Activated CD8-positive, alpha-beta T cell treated with anti-CD3 and anti-CD28 coated beads, Interleukin-2, amount 10 ng/mL, durations not matched to agents 7 days and 5 days (primary cell): ENCODE measurements around the gene GPBP1. TPM values are rescaled to one million over a fixed set of nuclear protein-coding genes. Genes with fewer than 3 reads are reported as not detected.
"Not testable (repeated sequence)": the region's sequence is repeated elsewhere in the genome, so short reads cannot be mapped to it uniquely, and the experiment has no call there.

ENCODE experiments used
- ATAC-seq: fragments of 150-1000 bp; cut with Tn5 transposase; one replicate; pipeline ENCODE4 v1.10.0; 2021; ENCODE audit warnings: moderate library complexity
- CTCF ChIA-PET: fragments of 350-600 bp; sonication (Branson Sonifier 250); formaldehyde crosslinking; loops from one replicate; lab custom pipeline; 2021; ENCODE audit warnings: antibody characterized with exemption; lab: Charles Lee
- POLR2A ChIA-PET: fragments of 350-600 bp; sonication (Branson Sonifier 250); formaldehyde crosslinking; loops from one replicate; lab custom pipeline; 2021; ENCODE audit warnings: antibody characterized with exemption; lab: Charles Lee
- DNase-seq: peaks from one replicate; pipeline ENCODE4 v3.0.0-alpha.2; 2020
- H3K27ac Mint-ChIP-seq: one replicate; pipeline ENCODE4 v1.8.0; 2021; ENCODE audit warnings: mild to moderate bottlenecking, mixed read lengths
- H3K27me3 Mint-ChIP-seq: one replicate; pipeline ENCODE4 v1.8.0; 2021; ENCODE audit warnings: low read depth, mixed read lengths
- H3K36me3 Mint-ChIP-seq: one replicate; pipeline ENCODE4 v1.8.0; 2021; ENCODE audit warnings: low read depth, mixed read lengths
- H3K4me1 Mint-ChIP-seq: one replicate; pipeline ENCODE4 v1.8.0; 2021; ENCODE audit warnings: low read depth, mixed read lengths
- H3K4me3 Mint-ChIP-seq: one replicate; pipeline ENCODE4 v1.8.0; 2021; ENCODE audit warnings: mild to moderate bottlenecking, mixed read lengths
- H3K9me3 Mint-ChIP-seq: one replicate; pipeline ENCODE4 v1.8.0; 2022; ENCODE audit warnings: mixed read lengths; ENCODE audit not compliant: insufficient read depth
- total RNA-seq, 2 experiments: library from RNA; stranded (reverse); gene quantifications; one replicate each; pipeline ENCODE4 v1.2.3, GENCODE V29; 2021

GPBP1 gene
- 10 to 100 TPM; 76.4 to 84.6 TPM for total RNA-seq

DNA sequence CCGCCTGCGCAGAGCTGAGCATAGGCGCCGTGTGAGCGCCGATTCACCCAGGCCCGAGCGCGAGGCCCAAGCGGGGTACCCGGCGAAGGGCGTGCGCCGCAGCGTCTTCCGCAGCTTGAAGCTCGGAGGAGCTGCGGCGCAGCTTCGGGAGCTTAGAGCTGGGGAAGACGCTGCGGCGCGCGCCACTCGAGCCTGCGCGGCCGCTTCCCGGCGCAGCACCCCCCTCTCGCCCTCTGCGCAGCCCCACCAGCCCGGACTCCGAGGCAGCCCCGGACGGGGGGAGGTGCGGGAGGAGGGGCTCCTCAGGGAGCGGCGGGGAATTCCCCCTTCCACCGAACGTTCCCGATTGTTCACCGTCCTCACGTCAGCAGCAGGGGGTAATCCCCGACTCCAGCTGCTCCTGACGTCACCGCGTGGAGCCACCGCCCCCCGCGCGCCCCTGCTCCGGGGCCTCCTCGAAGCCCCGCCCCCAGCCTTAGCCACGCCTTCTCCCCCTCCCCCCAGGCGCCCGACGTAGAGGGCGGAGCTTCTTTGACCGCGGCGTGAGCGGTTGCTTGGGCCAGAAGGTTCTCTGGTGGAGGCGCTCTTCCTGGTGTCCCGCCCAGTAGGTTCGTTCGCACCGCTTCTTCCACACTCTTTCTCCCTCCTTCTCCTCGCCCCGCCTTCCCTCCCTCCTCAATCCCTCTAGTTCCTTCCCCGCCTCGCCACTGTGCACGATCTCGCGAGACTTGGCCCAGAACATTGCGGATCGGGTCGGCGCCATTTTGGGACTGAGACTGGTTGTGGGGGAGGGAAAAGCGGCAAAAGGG, at the start of gene GPBP1:
TSS of gene GPBP1 (plus strand) at position 741 of the 809 bp plus-strand sequence. CDS start 40,072 bp downstream, outside the sequence.
- ATAC-seq = peak; percentile 80
- DNase-seq = peak; percentile 99
- no peaks in the 10 kb centered on the region for H3K9me3 Mint-ChIP-seq
- H3K4me3 Mint-ChIP-seq = peak within 1 kb of the TSS; percentile 90
- H3K27ac Mint-ChIP-seq = peak within 1 kb of the TSS; percentile 97
- ChIA-PET CTCF (interaction anchor here (0.5 to 1.5 kb wide), 2 partner anchors 17 to 35 kb away, joined by 3 to 7 read pairs; no protein-coding TSS in a partner anchor), POLR2A (interaction anchor here (0.7 to 1.4 kb wide), 8 partner anchors 9 to 1393 kb away, joined by 3 to 9 read pairs (median 5); no protein-coding TSS in a partner anchor)
- no peaks in the 10 kb centered on the region for H3K27me3 Mint-ChIP-seq
- H3K36me3 Mint-ChIP-seq = peaks cover 35% of the 10 kb centered on the region
- H3K4me1 Mint-ChIP-seq = peaks cover 24% of the 10 kb centered on the region

DNA sequence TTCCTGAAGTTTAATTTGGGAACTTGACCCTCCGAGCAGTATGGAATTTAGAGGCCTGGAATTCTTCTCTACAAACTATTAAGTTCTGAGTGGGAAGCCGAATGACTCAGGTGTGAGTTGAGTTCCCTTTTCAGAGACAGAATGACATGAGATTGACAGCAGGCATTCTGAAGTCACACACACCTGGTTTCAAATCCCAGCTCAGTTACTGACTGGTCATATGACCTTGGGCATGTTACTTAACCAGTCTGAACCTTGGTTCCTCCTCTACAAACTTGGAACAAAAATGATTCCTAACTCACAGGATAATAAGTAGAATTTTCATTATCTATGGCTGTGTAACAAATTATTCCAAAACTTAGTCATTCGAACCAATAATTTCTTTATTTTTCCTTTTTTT, 45.5 kb upstream of the GPBP1 start:
- H3K4me3 Mint-ChIP-seq = no peak overlapping the region
- CTCF ChIA-PET = no interaction called here
- no peaks in the 10 kb centered on the region for H3K36me3 Mint-ChIP-seq
- POLR2A ChIA-PET = no interaction called here
- no peaks in the 10 kb centered on the region for H3K4me1 Mint-ChIP-seq
- no peak for DNase-seq
- no peaks in the 10 kb centered on the region for H3K9me3 Mint-ChIP-seq
- ATAC-seq = no peak
- no peak overlapping the region for H3K27ac Mint-ChIP-seq
- no peaks in the 10 kb centered on the region for H3K27me3 Mint-ChIP-seq

- no peaks in the 10 kb centered on the region for H3K4me1 Mint-ChIP-seq
- ChIA-PET POLR2A (no interaction called here), CTCF (interaction anchor here (2.1 kb wide), 1 partner anchor 233 kb away, joined by 5 read pairs; no protein-coding TSS in a partner anchor)
- H3K9me3 Mint-ChIP-seq = no peaks in the 10 kb centered on the region
- H3K27ac Mint-ChIP-seq = no peak overlapping the region
- peaks cover 10% of the 10 kb centered on the region for H3K27me3 Mint-ChIP-seq
- DNase-seq (no peak), ATAC-seq (no peak)
- H3K36me3 Mint-ChIP-seq = no peaks in the 10 kb centered on the region
- H3K4me3 Mint-ChIP-seq = no peak overlapping the region
Observed at GRCh38 chr5:57133574-57133973, 40.3 kb upstream of the GPBP1 start.

DNA sequence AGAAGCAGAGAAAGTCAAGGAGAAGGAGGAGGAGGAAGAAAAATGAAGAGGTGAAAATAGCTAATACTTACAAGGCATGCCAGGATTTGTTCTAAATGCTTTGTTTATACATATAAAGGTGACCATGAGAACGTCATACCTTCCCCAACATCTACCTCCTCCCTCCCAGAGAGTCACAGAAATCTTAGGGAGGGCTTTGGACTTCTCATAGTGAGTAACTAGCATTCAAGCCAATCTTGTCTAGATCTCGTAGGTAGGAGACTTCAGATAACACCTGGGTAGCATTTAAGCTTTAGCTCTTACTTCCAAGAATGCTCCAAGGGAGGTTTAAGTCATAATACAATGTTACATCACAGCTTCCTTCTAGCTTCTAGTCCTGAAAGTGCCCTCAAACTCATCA, 36.5 kb upstream of the GPBP1 start:
- ATAC-seq = no peak
- ChIA-PET CTCF (interaction anchor here (0.6 to 3.4 kb wide), 26 partner anchors 11 to 866 kb away, joined by 3 to 54 read pairs (median 6); partner anchors contain the start of gene GPBP1), POLR2A (interaction anchor here (0.5 to 1.2 kb wide), 3 partner anchors 8 to 241 kb away, joined by 3 to 5 read pairs (median 3); no protein-coding TSS in a partner anchor)
- H3K27me3 Mint-ChIP-seq = peaks cover 20% of the 10 kb centered on the region
- no peak for DNase-seq
- no peaks in the 10 kb centered on the region for H3K4me1 Mint-ChIP-seq
- no peak overlapping the region for H3K4me3 Mint-ChIP-seq
- H3K9me3 Mint-ChIP-seq = no peaks in the 10 kb centered on the region
- H3K27ac Mint-ChIP-seq = no peak overlapping the region
- H3K36me3 Mint-ChIP-seq = no peaks in the 10 kb centered on the region

GRCh38 chr5:57152316-57152715, 21.5 kb upstream of the GPBP1 start:
- Mint-ChIP-seq H3K9me3 (peaks cover 4% of the 10 kb centered on the region), H3K27ac (no peak overlapping the region), H3K4me3 (no peak overlapping the region), H3K36me3 (peaks cover 2% of the 10 kb centered on the region), H3K4me1 (peaks cover 4% of the 10 kb centered on the region), H3K27me3 (no peaks in the 10 kb centered on the region)
- DNase-seq (no peak), ATAC-seq (no peak)
- CTCF ChIA-PET = no interaction called here
- POLR2A ChIA-PET = no interaction called here

- ATAC-seq = no peak
- no peak for DNase-seq
- H3K9me3 Mint-ChIP-seq = peaks cover 15% of the 10 kb centered on the region
- no peaks in the 10 kb centered on the region for H3K27me3 Mint-ChIP-seq
- ChIA-PET CTCF (interaction anchor here (1.0 to 1.5 kb wide), 2 partner anchors 16 to 255 kb away, joined by 3 to 6 read pairs; no protein-coding TSS in a partner anchor), POLR2A (no interaction called here)
- no peak overlapping the region for H3K27ac Mint-ChIP-seq
- no peaks in the 10 kb centered on the region for H3K4me1 Mint-ChIP-seq
- no peak overlapping the region for H3K4me3 Mint-ChIP-seq
- peaks cover 2% of the 10 kb centered on the region for H3K36me3 Mint-ChIP-seq
Observed at GRCh38 chr5:57155033-57155432, 18.8 kb upstream of the GPBP1 start.

DNA sequence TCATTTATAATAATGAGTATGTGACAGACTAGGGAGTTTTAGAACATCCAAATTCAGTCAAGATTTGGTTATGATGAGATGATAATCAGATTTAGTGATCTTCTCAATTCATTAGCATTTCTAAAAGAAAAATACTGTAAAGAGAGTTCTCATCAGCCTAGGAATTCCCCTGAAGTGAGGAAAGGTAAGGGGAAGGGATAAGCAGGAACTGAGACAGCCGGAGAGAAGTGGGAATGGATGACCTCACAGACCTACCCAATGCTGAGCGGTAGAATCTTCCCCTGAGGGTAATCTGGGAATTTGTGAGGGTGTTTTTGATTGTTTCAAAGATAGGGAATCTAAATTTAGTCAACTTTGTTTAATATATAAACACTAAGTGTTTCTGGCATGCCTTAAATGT, 16.7 kb upstream of the GPBP1 start:
- Mint-ChIP-seq H3K9me3 (peaks cover 15% of the 10 kb centered on the region), H3K36me3 (peaks cover 2% of the 10 kb centered on the region), H3K4me3 (no peak overlapping the region), H3K4me1 (no peaks in the 10 kb centered on the region), H3K27ac (no peak overlapping the region), H3K27me3 (no peaks in the 10 kb centered on the region)
- DNase-seq (no peak), ATAC-seq (no peak)
- ChIA-PET CTCF (no interaction called here), POLR2A (no interaction called here)

DNA sequence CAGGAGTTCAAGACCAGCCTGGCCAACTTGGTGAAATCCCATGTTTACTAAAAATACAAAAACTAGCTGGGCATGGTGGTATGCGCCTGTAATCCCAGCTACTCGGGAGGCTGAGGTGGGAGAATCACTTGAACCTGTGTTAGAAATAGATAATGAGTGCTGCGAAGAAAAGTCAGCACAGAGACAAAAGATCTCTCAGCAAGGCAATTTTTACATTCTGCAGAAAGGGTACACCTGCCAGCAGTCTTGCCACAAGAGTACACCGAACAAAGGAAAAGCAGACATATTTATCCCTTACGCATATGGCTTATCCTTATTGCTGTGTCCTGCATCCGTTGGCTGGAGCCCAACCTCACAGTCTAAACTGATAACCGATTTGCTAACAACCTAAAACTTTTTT, 16.2 kb upstream of the GPBP1 start:
- Mint-ChIP-seq H3K9me3 (peaks cover 15% of the 10 kb centered on the region), H3K27ac (no peak overlapping the region), H3K4me3 (no peak overlapping the region), H3K27me3 (no peaks in the 10 kb centered on the region), H3K4me1 (no peaks in the 10 kb centered on the region), H3K36me3 (peaks cover 2% of the 10 kb centered on the region)
- ATAC-seq = no peak
- no peak for DNase-seq
- ChIA-PET CTCF (interaction anchor here (2.8 kb wide), 1 partner anchor 20 kb away, joined by 10 read pairs; no protein-coding TSS in a partner anchor), POLR2A (no interaction called here)

GRCh38 chr5:57163553-57164006, 10.3 kb upstream of the GPBP1 start:
- ATAC-seq = no peak
- CTCF ChIA-PET = interaction anchor here (1.0 to 2.8 kb wide), 3 partner anchors 22 to 50 kb away, joined by 3 to 16 read pairs (median 3); no protein-coding TSS in a partner anchor
- H3K4me1 Mint-ChIP-seq = peaks cover 11% of the 10 kb centered on the region
- no peaks in the 10 kb centered on the region for H3K36me3 Mint-ChIP-seq
- no peak overlapping the region for H3K27ac Mint-ChIP-seq
- peaks cover under 1% of the 10 kb centered on the region for H3K9me3 Mint-ChIP-seq
- no peak overlapping the region for H3K4me3 Mint-ChIP-seq
- no peak for DNase-seq
- POLR2A ChIA-PET = interaction anchor here (0.5 kb wide), 1 partner anchor 24 kb away, joined by 3 read pairs; no protein-coding TSS in a partner anchor
- no peaks in the 10 kb centered on the region for H3K27me3 Mint-ChIP-seq

DNA sequence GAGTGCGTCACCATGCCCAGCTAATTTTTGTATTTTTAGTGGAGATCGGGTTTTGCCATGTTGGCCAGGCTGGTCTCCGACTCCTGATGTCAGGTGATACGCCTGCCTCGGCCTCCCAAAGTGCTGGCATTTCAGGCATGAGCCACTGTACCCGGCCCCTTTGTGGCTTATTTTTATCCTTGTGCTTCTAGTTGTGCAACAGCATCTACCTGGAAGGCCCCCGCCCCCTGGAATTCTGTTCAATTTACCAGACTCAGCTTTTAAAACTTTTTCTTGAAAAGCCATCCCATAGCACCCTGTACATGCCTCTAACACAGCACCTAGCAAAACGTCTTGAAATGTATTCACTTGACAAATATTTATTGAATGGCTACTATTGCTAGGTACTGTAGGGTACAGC, 9.7 kb upstream of the GPBP1 start:
- Mint-ChIP-seq H3K4me3 (no peak overlapping the region), H3K36me3 (no peaks in the 10 kb centered on the region), H3K27ac (no peak overlapping the region), H3K9me3 (no peaks in the 10 kb centered on the region), H3K27me3 (no peaks in the 10 kb centered on the region), H3K4me1 (peaks cover 11% of the 10 kb centered on the region)
- POLR2A ChIA-PET = no interaction called here
- DNase-seq (no peak), ATAC-seq (no peak)
- CTCF ChIA-PET = interaction anchor here (1.2 kb wide), 1 partner anchor 22 kb away, joined by 3 read pairs; no protein-coding TSS in a partner anchor

GRCh38 chr5:57165171-57165570, 8.7 kb upstream of the GPBP1 start:
- ATAC-seq, H3K27ac Mint-ChIP-seq, DNase-seq, H3K9me3 Mint-ChIP-seq, H3K4me3 Mint-ChIP-seq, H3K27me3 Mint-ChIP-seq, H3K36me3 Mint-ChIP-seq, POLR2A ChIA-PET: not testable (repeated sequence)
- peaks cover 11% of the 10 kb centered on the region for H3K4me1 Mint-ChIP-seq
- CTCF ChIA-PET = interaction anchor here (1.2 kb wide), 1 partner anchor 27 kb away, joined by 4 read pairs; no protein-coding TSS in a partner anchor

DNA sequence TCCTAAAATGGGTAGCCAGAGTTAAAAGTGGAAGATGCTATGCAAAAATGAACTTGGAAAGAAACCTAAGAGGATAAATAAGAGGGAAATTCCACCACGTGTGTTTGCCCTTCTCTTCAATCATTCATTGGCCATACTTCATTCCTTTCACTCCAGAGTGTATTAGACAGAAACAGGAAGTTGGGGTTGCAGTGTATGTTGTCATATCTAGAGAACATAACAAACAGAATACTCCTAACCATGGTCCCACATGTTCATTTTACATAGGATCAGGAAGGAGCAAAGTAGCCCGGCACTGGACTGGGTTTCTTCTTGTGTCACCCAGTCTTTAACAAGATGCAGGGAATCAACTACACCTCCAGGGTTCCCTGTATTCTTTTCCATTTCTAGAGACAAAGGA, 7.6 kb upstream of the GPBP1 start:
- ChIA-PET CTCF (interaction anchor here (1.2 kb wide), 1 partner anchor 28 kb away, joined by 4 read pairs; no protein-coding TSS in a partner anchor), POLR2A (no interaction called here)
- no peak for DNase-seq
- no peaks in the 10 kb centered on the region for H3K36me3 Mint-ChIP-seq
- ATAC-seq = peak; percentile 27
- H3K27me3 Mint-ChIP-seq = no peaks in the 10 kb centered on the region
- H3K4me3 Mint-ChIP-seq = no peak overlapping the region
- no peaks in the 10 kb centered on the region for H3K9me3 Mint-ChIP-seq
- no peak overlapping the region for H3K27ac Mint-ChIP-seq
- H3K4me1 Mint-ChIP-seq = peaks cover 11% of the 10 kb centered on the region
